COLO829 (cell line): ENCODE measurements around the gene BLVRB.
"Not testable (repeated sequence)": the region's sequence is repeated elsewhere in the genome, so short reads cannot be mapped to it uniquely, and the experiment has no call there.

ENCODE experiments used
- DNase-seq: peaks from one replicate; pipeline ENCODE4 v3.0.0; 2012; ENCODE audit warnings: low spot score

The BLVRB gene

GRCh38 chr19:40486017-40486416 is 20.5 kb upstream of the BLVRB start:
- DNase-seq, result no peak

- DNase-seq, result not testable (repeated sequence)
Observed at GRCh38 chr19:40475878-40476644, 10.5 kb upstream of the BLVRB start.

GRCh38 chr19:40474737-40475136 is 9.2 kb upstream of the BLVRB start:
- no peak for DNase-seq

- DNase-seq, result no peak
Observed at GRCh38 chr19:40472516-40472915, 7.0 kb upstream of the BLVRB start.

- no peak for DNase-seq
Observed at GRCh38 chr19:40471111-40471510, 5.6 kb upstream of the BLVRB start.

- no peak for DNase-seq
Observed at GRCh38 chr19:40469011-40469410, 3.5 kb upstream of the BLVRB start.

- DNase-seq, result no peak
Observed at GRCh38 chr19:40466985-40467734, 1.6 kb upstream of the BLVRB start, which contains the start of gene SPTBN4. TSS of gene SPTBN4 (plus strand) at chr19:40467001. CDS start at chr19:40472622, 5,621 bp downstream.

- DNase-seq, result no peak
Observed at GRCh38 chr19:40466219-40466984, 857 bp upstream of the BLVRB start.

GRCh38 chr19:40465025-40465556 is 454 bp downstream of the BLVRB start:
- DNase-seq, result no peak

- DNase-seq, result peak; percentile 72
Observed at GRCh38 chr19:40464059-40465024, 1.2 kb downstream of the BLVRB start.

- not testable (repeated sequence) for DNase-seq
Observed at GRCh38 chr19:40463587-40464037, 1.9 kb downstream of the BLVRB start.

GRCh38 chr19:40461669-40462221 is 3.8 kb downstream of the BLVRB start:
- DNase-seq, result no peak

GRCh38 chr19:40460185-40460584 is 5.4 kb downstream of the BLVRB start:
- no peak for DNase-seq

- DNase-seq, result no peak
Observed at GRCh38 chr19:40458597-40458974, 7.0 kb downstream of the BLVRB start.

GRCh38 chr19:40457953-40458596 is 7.5 kb downstream of the BLVRB start:
- no peak for DNase-seq

GRCh38 chr19:40457048-40457447 is 8.5 kb downstream of the BLVRB start:
- DNase-seq, result no peak

GRCh38 chr19:40453943-40454342 is 11.6 kb downstream of the BLVRB start:
- DNase-seq, result not testable (repeated sequence)

GRCh38 chr19:40453151-40453735 is 12.3 kb downstream of the BLVRB start:
- DNase-seq, result no peak

GRCh38 chr19:40452016-40452415 is 13.5 kb downstream of the BLVRB start:
- DNase-seq, result no peak

GRCh38 chr19:40450664-40451063 is 14.9 kb downstream of the BLVRB start:
- DNase-seq, result no peak
